Keratinocyte (primary cell): Measurements from ENCODE around the gene GCNT2.

Source experiments
- CTCF ChIP-seq, 3 experiments: IDR thresholded peaks in 1 of 3; conservative IDR thresholded peaks in 1 of 3; optimal IDR thresholded peaks in 1 of 3; 2 replicates in 2 of 3; 3 replicates in 1 of 3; pipeline versions ENCODE3 to v1.5.1; 2011; ENCODE audit warnings: low read length in 3 of 3, mild to moderate bottlenecking in 3 of 3, moderate library complexity in 2 of 3, control low read depth in 1 of 3, inconsistent platforms in 1 of 3; ENCODE audit not compliant: insufficient read depth in 2 of 3; ENCODE audit errors: extremely low read depth in 1 of 3
- EZH2 ChIP-seq: IDR thresholded peaks from one replicate; pipeline ENCODE4 v1.6.1; 2012; ENCODE audit warnings: inconsistent platforms, mild to moderate bottlenecking, low read length, moderate library complexity

DNA sequence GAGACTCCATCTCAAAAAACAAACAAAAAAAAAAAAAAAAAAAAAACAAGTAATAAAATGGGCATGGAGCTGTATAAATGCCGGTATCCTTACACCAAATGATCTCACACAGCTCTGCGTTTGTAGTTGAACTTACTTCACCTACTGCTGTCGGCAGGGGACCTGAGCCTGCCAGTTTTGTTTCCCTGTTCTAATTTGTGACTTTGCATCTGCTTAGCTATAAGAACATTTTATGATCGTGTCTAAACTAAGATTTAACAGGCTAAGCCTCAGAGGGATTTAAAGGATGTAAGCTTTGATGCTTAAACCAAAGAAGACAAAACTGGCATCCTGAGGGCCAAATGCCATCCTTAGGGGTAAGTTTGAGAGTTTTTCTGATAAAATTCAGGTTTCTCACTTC lies 58.7 kb downstream of the GCNT2 start:
- TF ChIP-seq CTCF (optimal IDR thresholded peaks at IDR 0.05 in 1 of 3, IDR thresholded peaks at IDR 0.05 in 1 of 3, conservative IDR thresholded peaks at IDR 0.05 in 1 of 3; ENCODE audit: extremely low read depth in 1 of 3, insufficient read depth in 2 of 3, low read length in 3 of 3) (no peak), EZH2 (no peak)
